ENCODE data around the gene ZNF775.

ZNF775 gene

GRCh38 chr7:150420987-150421674, 42.0 kb downstream of the ZNF775 start:
- no peak overlapping the region for H3K9ac ChIP-seq (ENCODE audit: low read length)
- H3K79me1 ChIP-seq (ENCODE audit: low read length), result no peaks in the 10 kb centered on the region
- H3K4me1 ChIP-seq (ENCODE audit: control insufficient read depth, low read depth, low read length), result no peaks in the 10 kb centered on the region
- no peak overlapping the region for H3K4me2 ChIP-seq (ENCODE audit: low read length)
- no peaks in the 10 kb centered on the region for H3K27me3 ChIP-seq (ENCODE audit: insufficient read depth, low read length, poor library complexity)
- H3K4me3 ChIP-seq (ENCODE audit: low read length), result no peak overlapping the region
- H3K79me2 ChIP-seq (ENCODE audit: control insufficient read depth, insufficient read depth, low read length), result no peaks in the 10 kb centered on the region
- H2BK15ac ChIP-seq (replicated peaks; ENCODE audit: low read depth), result no peak overlapping the region
- no peak overlapping the region for H3K23ac ChIP-seq (ENCODE audit: low read length)
- no peak overlapping the region for H3K27ac ChIP-seq (ENCODE audit: low read depth, low read length)
- H3K36me3 ChIP-seq (ENCODE audit: control insufficient read depth, insufficient read depth, low read length), result no peaks in the 10 kb centered on the region
- H3K56ac ChIP-seq (ENCODE audit: low read length), result no peak overlapping the region
- no peak overlapping the region for H2BK5ac ChIP-seq (ENCODE audit: low read length)
- no CpG with 5 or more reads among the region's 27 CpGs for WGBS (ENCODE audit: extremely low coverage, insufficient coverage, low lambda C conversion rate)
- H4K5ac ChIP-seq (ENCODE audit: low read length), result no peak overlapping the region
- H2AK5ac ChIP-seq (ENCODE audit: low read length), result no peak overlapping the region
- H2BK120ac ChIP-seq (ENCODE audit: low read depth, low read length), result no peak overlapping the region
- peak; percentile 84 for DNase-seq
- no peak overlapping the region for H3K18ac ChIP-seq (ENCODE audit: low read length)
- no peak overlapping the region for H3K4ac ChIP-seq (ENCODE audit: low read depth, low read length)
- no peak overlapping the region for H4K8ac ChIP-seq (ENCODE audit: low read depth, low read length)

GRCh38 chr7:150421831-150422230, 42.7 kb downstream of the ZNF775 start:
- no peak overlapping the region for H3K56ac ChIP-seq (ENCODE audit: low read length)
- H3K4me3 ChIP-seq (ENCODE audit: low read length), result no peak overlapping the region
- no peak overlapping the region for H4K5ac ChIP-seq (ENCODE audit: low read length)
- H3K4me2 ChIP-seq (ENCODE audit: low read length), result no peak overlapping the region
- no peak overlapping the region for H2BK15ac ChIP-seq (replicated peaks; ENCODE audit: low read depth)
- no peak overlapping the region for H3K27ac ChIP-seq (ENCODE audit: low read depth, low read length)
- no peaks in the 10 kb centered on the region for H3K27me3 ChIP-seq (ENCODE audit: insufficient read depth, low read length, poor library complexity)
- H3K9ac ChIP-seq (ENCODE audit: low read length), result no peak overlapping the region
- no peak overlapping the region for H3K18ac ChIP-seq (ENCODE audit: low read length)
- no peak overlapping the region for H4K8ac ChIP-seq (ENCODE audit: low read depth, low read length)
- DNase-seq, result no peak
- H3K23ac ChIP-seq (ENCODE audit: low read length), result no peak overlapping the region
- H3K36me3 ChIP-seq (ENCODE audit: control insufficient read depth, insufficient read depth, low read length), result no peaks in the 10 kb centered on the region
- H3K79me2 ChIP-seq (ENCODE audit: control insufficient read depth, insufficient read depth, low read length), result no peaks in the 10 kb centered on the region
- no peak overlapping the region for H2BK120ac ChIP-seq (ENCODE audit: low read depth, low read length)
- H2BK5ac ChIP-seq (ENCODE audit: low read length), result no peak overlapping the region
- no peak overlapping the region for H3K4ac ChIP-seq (ENCODE audit: low read depth, low read length)
- no CpG with 5 or more reads among the region's 17 CpGs for WGBS (ENCODE audit: extremely low coverage, insufficient coverage, low lambda C conversion rate)
- H3K79me1 ChIP-seq (ENCODE audit: low read length), result no peaks in the 10 kb centered on the region
- H2AK5ac ChIP-seq (ENCODE audit: low read length), result no peak overlapping the region
- H3K4me1 ChIP-seq (ENCODE audit: control insufficient read depth, low read depth, low read length), result no peaks in the 10 kb centered on the region

- Histone ChIP-seq H3K27ac (ENCODE audit: low read depth, low read length) (no peak overlapping the region), H4K5ac (ENCODE audit: low read length) (no peak overlapping the region), H2BK5ac (ENCODE audit: low read length) (no peak overlapping the region), H3K4me3 (ENCODE audit: low read length) (no peak overlapping the region), H3K23ac (ENCODE audit: low read length) (no peak overlapping the region), H2BK15ac (replicated peaks; ENCODE audit: low read depth) (no peak overlapping the region), H2BK120ac (ENCODE audit: low read depth, low read length) (no peak overlapping the region), H3K4me1 (ENCODE audit: control insufficient read depth, low read depth, low read length) (no peaks in the 10 kb centered on the region), H3K27me3 (ENCODE audit: insufficient read depth, low read length, poor library complexity) (no peaks in the 10 kb centered on the region), H3K9ac (ENCODE audit: low read length) (no peak overlapping the region), H3K36me3 (ENCODE audit: control insufficient read depth, insufficient read depth, low read length) (no peaks in the 10 kb centered on the region), H2AK5ac (ENCODE audit: low read length) (no peak overlapping the region), H3K4me2 (ENCODE audit: low read length) (no peak overlapping the region), H3K4ac (ENCODE audit: low read depth, low read length) (no peak overlapping the region), H4K8ac (ENCODE audit: low read depth, low read length) (no peak overlapping the region), H3K18ac (ENCODE audit: low read length) (no peak overlapping the region), H3K56ac (ENCODE audit: low read length) (no peak overlapping the region), H3K79me1 (ENCODE audit: low read length) (no peaks in the 10 kb centered on the region), H3K79me2 (ENCODE audit: control insufficient read depth, insufficient read depth, low read length) (no peaks in the 10 kb centered on the region)
- DNase-seq, result no peak
- no CpG with 5 or more reads among the region's 4 CpGs for WGBS (ENCODE audit: extremely low coverage, insufficient coverage, low lambda C conversion rate)
Measured at GRCh38 chr7:150425670-150426069, 46.5 kb downstream of the ZNF775 start.

- Histone ChIP-seq H2BK15ac (replicated peaks; ENCODE audit: low read depth) (no peak overlapping the region), H3K79me2 (ENCODE audit: control insufficient read depth, insufficient read depth, low read length) (no peaks in the 10 kb centered on the region), H3K4me2 (ENCODE audit: low read length) (no peak overlapping the region), H3K56ac (ENCODE audit: low read length) (no peak overlapping the region), H3K4ac (ENCODE audit: low read depth, low read length) (no peak overlapping the region), H4K8ac (ENCODE audit: low read depth, low read length) (no peak overlapping the region), H3K23ac (ENCODE audit: low read length) (no peak overlapping the region), H3K79me1 (ENCODE audit: low read length) (no peaks in the 10 kb centered on the region), H3K4me1 (ENCODE audit: control insufficient read depth, low read depth, low read length) (no peaks in the 10 kb centered on the region), H3K36me3 (ENCODE audit: control insufficient read depth, insufficient read depth, low read length) (no peaks in the 10 kb centered on the region), H2BK120ac (ENCODE audit: low read depth, low read length) (no peak overlapping the region), H3K18ac (ENCODE audit: low read length) (no peak overlapping the region), H4K5ac (ENCODE audit: low read length) (no peak overlapping the region), H3K9ac (ENCODE audit: low read length) (no peak overlapping the region), H3K27me3 (ENCODE audit: insufficient read depth, low read length, poor library complexity) (no peaks in the 10 kb centered on the region), H2AK5ac (ENCODE audit: low read length) (no peak overlapping the region), H3K27ac (ENCODE audit: low read depth, low read length) (no peak overlapping the region), H2BK5ac (ENCODE audit: low read length) (no peak overlapping the region), H3K4me3 (ENCODE audit: low read length) (no peak overlapping the region)
- DNase-seq, result peak; percentile 65
- WGBS (ENCODE audit: extremely low coverage, insufficient coverage, low lambda C conversion rate), result no CpG with 5 or more reads among the region's 11 CpGs
Measured at GRCh38 chr7:150428671-150429451, 49.7 kb downstream of the ZNF775 start.

- Histone ChIP-seq H2BK5ac (ENCODE audit: low read length) (no peak overlapping the region), H3K56ac (ENCODE audit: low read length) (no peak overlapping the region), H3K4me2 (ENCODE audit: low read length) (no peak overlapping the region), H3K27me3 (ENCODE audit: insufficient read depth, low read length, poor library complexity) (no peaks in the 10 kb centered on the region), H3K36me3 (ENCODE audit: control insufficient read depth, insufficient read depth, low read length) (no peaks in the 10 kb centered on the region), H3K4ac (ENCODE audit: low read depth, low read length) (no peak overlapping the region), H2BK15ac (replicated peaks; ENCODE audit: low read depth) (no peak overlapping the region), H3K4me3 (ENCODE audit: low read length) (no peak overlapping the region), H3K79me1 (ENCODE audit: low read length) (no peaks in the 10 kb centered on the region), H4K8ac (ENCODE audit: low read depth, low read length) (no peak overlapping the region), H2AK5ac (ENCODE audit: low read length) (no peak overlapping the region), H3K23ac (ENCODE audit: low read length) (no peak overlapping the region), H4K5ac (ENCODE audit: low read length) (no peak overlapping the region), H3K4me1 (ENCODE audit: control insufficient read depth, low read depth, low read length) (no peaks in the 10 kb centered on the region), H3K9ac (ENCODE audit: low read length) (no peak overlapping the region), H3K79me2 (ENCODE audit: control insufficient read depth, insufficient read depth, low read length) (no peaks in the 10 kb centered on the region), H2BK120ac (ENCODE audit: low read depth, low read length) (no peak overlapping the region), H3K18ac (ENCODE audit: low read length) (no peak overlapping the region), H3K27ac (ENCODE audit: low read depth, low read length) (no peak overlapping the region)
- WGBS (ENCODE audit: extremely low coverage, insufficient coverage, low lambda C conversion rate), result no CpG with 5 or more reads among the region's 8 CpGs
- no peak for DNase-seq
Measured at GRCh38 chr7:150429699-150430098, 50.6 kb downstream of the ZNF775 start.

All from mesendoderm (in vitro differentiated cells).